Subcutaneous abdominal adipose tissue (tissue), 5 donors: ENCODE results near the gene MT1A.

ENCODE experiments used
- H3K27ac ChIP-seq: one replicate; pipeline ENCODE4 v1.7.0; 2013; ENCODE audit warnings: low read depth, mild to moderate bottlenecking, inconsistent platforms, low read length, moderate library complexity
- H3K27me3 ChIP-seq, 5 donors: one replicate each; pipeline ENCODE4 v1.7.0; 2013; ENCODE audit warnings: low read length in 5 of 5, inconsistent platforms in 1 of 5; ENCODE audit not compliant: control insufficient read depth in 5 of 5, insufficient read depth in 4 of 5
- H3K36me3 ChIP-seq, 5 donors: one replicate each; pipeline ENCODE4 v1.7.0; 2013; ENCODE audit warnings: low read length in 5 of 5; ENCODE audit not compliant: control insufficient read depth in 5 of 5, insufficient read depth in 5 of 5
- H3K4me1 ChIP-seq, 5 donors: one replicate each; pipeline ENCODE4 v1.7.0; 2013; ENCODE audit warnings: low read length in 5 of 5, mild to moderate bottlenecking in 3 of 5, moderate library complexity in 1 of 5; ENCODE audit not compliant: control insufficient read depth in 5 of 5, insufficient read depth in 5 of 5
- H3K4me3 ChIP-seq, 5 donors: one replicate each; pipeline ENCODE4 v1.7.0; 2013; ENCODE audit warnings: low read length in 5 of 5, low read depth in 1 of 5
- H3K9ac ChIP-seq, 5 donors: one replicate each; pipeline ENCODE4 v1.7.0; 2013; ENCODE audit warnings: low read length in 5 of 5, mild to moderate bottlenecking in 4 of 5, moderate library complexity in 3 of 5
- H3K9me3 ChIP-seq, 5 donors: one replicate each; pipeline ENCODE4 v1.7.0; 2013; ENCODE audit warnings: low read length in 5 of 5; ENCODE audit not compliant: control insufficient read depth in 5 of 5
- donor health status: healthy.
- donor health status: healthy.
- donor health status: healthy.
- donor health status: healthy.
- donor health status: healthy.

MT1A gene

DNA sequence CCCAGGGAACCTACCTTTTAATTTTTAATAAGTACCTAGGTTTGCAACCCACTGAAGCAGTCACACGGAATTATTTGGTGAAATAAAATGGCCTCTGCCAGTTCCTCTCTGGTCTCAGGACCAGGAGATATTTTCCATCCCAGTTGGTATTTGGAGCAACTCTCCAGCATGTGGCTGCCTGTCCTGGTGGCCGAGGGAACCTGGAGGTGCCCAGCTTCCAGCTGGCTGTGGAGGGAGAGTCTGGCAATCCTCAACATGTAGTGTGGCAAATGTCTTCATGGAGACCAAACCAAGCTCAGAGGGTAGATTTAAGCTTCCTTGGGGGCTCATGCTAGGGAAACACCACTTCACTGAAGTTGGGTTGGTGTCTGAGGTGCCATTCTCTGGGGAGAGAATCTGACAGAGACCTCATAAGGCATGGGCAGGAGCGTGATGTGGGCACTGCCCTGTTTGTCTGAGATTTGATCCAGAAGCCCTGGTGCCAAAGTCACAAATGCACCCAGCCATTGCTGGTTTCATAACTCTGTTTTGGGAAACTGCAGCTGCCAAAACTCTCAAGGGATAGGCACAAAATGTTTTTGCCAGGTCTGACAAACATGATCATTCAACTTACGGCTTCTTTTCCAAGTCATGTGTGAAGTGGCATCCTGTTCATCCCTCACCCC is 46.6 kb downstream of the MT1A start:
- H3K4me1 ChIP-seq: peaks cover 12 to 52% (median 36%) of the 10 kb centered on the region in 5 donors
- no peaks in the 10 kb centered on the region for H3K27me3 ChIP-seq
- H3K36me3 ChIP-seq: peaks cover 0 to 2% (median 0%) of the 10 kb centered on the region in 5 donors
- H3K4me3 ChIP-seq: peak overlapping the region in 2 of 5 donors; percentile 87 to 99
- peak overlapping the region in 2 of 5 donors; percentile 2 to 98 for H3K9ac ChIP-seq
- H3K27ac ChIP-seq: peak overlapping the region; percentile 77
- H3K9me3 ChIP-seq: peaks cover 0 to 18% (median 6%) of the 10 kb centered on the region in 5 donors

DNA sequence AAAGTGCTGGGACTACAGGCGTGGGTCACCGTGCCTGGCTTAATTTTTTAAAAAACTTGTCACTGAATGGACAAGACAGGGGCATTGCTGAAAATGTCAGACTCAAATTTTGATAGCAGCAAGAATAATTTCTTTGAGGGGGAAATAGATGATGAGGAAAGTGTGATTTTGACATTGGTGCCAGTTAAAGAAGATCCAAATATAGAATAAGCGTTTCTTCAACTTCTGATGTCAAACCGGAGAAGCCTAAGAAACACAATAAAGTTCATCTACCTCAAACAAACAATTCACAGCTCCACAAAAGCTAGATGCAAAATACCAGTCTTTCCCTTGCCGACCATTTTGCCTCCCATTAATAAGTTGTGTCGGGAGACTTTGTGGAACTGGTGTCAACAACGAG is 48.3 kb downstream of the MT1A start:
- peaks cover 9 to 41% (median 28%) of the 10 kb centered on the region in 5 donors for H3K4me1 ChIP-seq
- no peak overlapping the region for H3K27ac ChIP-seq
- H3K27me3 ChIP-seq: no peaks in the 10 kb centered on the region
- H3K4me3 ChIP-seq: no peak overlapping the region
- peaks cover 0 to 18% (median 6%) of the 10 kb centered on the region in 5 donors for H3K9me3 ChIP-seq
- no peak overlapping the region for H3K9ac ChIP-seq
- peaks cover 0 to 2% (median 0%) of the 10 kb centered on the region in 5 donors for H3K36me3 ChIP-seq

DNA sequence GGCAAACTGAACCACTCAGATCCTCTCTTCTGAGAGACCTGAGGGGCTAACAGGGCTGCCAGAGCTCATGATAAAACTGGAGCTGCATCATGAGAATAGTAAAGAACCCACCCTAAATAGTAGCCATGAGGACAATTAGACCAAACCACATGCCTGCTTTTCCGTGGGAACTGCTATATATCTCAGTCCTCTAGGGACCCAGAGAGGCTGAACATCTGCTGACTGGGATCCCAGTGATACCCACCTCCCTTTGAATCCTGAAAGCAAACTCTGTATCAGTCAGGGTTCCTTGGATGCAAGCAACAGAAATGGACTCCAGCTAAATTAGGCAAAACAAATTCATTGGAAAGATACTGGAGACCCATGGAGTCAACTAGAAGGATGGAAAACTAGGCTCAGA is 50.3 kb downstream of the MT1A start:
- no peaks in the 10 kb centered on the region for H3K36me3 ChIP-seq
- H3K4me3 ChIP-seq: no peak overlapping the region
- no peak overlapping the region for H3K9ac ChIP-seq
- H3K4me1 ChIP-seq: peaks cover 2 to 22% (median 13%) of the 10 kb centered on the region in 5 donors
- no peaks in the 10 kb centered on the region for H3K27me3 ChIP-seq
- no peak overlapping the region for H3K27ac ChIP-seq
- H3K9me3 ChIP-seq: peaks cover 0 to 18% (median 6%) of the 10 kb centered on the region in 5 donors

DNA sequence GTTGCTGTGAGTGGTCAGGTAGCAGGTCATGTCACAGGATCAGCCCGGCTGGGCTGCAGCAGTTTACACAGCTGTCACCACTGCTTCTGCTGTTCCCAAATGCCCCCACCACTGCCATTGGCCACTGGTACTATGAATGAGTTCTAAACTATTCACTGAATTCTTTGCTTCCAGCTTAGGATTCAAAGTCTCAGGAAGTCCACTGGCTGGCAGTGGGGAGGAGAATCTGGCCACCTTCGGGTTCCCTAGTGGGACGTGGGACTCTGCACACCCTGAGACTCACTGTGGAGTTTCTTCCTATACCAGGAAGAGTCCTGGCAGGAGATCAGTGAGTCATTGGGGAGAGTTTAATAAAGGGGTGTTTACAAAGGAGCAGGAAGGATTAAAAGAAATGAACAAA is 50.7 kb downstream of the MT1A start:
- no peak overlapping the region for H3K27ac ChIP-seq
- no peaks in the 10 kb centered on the region for H3K36me3 ChIP-seq
- H3K4me1 ChIP-seq: peaks cover 2 to 18% (median 9%) of the 10 kb centered on the region in 5 donors
- no peaks in the 10 kb centered on the region for H3K27me3 ChIP-seq
- peaks cover 0 to 18% (median 6%) of the 10 kb centered on the region in 5 donors for H3K9me3 ChIP-seq
- no peak overlapping the region for H3K9ac ChIP-seq
- no peak overlapping the region for H3K4me3 ChIP-seq
